ENCODE results near the gene PRR14. TPM values are rescaled to one million over a fixed set of nuclear protein-coding genes. Genes with fewer than 3 reads are reported as not detected.
A peak's percentile ranks its signal among the peaks of the same experiment; 100 is the strongest.
"Not testable (repeated sequence)": the region's sequence is repeated elsewhere in the genome, so short reads cannot be mapped to it uniquely, and the experiment has no call there.

PRR14 gene
- total RNA-seq, 1 donor from 2014 or later = 22.0 TPM

- intact Hi-C loops (cut with micrococcal nuclease) = no loop called here
- ATAC-seq = no peak
These were observed 24.5 kb upstream of the PRR14 start for GRCh38 chr16:30626236-30626635.

DNA sequence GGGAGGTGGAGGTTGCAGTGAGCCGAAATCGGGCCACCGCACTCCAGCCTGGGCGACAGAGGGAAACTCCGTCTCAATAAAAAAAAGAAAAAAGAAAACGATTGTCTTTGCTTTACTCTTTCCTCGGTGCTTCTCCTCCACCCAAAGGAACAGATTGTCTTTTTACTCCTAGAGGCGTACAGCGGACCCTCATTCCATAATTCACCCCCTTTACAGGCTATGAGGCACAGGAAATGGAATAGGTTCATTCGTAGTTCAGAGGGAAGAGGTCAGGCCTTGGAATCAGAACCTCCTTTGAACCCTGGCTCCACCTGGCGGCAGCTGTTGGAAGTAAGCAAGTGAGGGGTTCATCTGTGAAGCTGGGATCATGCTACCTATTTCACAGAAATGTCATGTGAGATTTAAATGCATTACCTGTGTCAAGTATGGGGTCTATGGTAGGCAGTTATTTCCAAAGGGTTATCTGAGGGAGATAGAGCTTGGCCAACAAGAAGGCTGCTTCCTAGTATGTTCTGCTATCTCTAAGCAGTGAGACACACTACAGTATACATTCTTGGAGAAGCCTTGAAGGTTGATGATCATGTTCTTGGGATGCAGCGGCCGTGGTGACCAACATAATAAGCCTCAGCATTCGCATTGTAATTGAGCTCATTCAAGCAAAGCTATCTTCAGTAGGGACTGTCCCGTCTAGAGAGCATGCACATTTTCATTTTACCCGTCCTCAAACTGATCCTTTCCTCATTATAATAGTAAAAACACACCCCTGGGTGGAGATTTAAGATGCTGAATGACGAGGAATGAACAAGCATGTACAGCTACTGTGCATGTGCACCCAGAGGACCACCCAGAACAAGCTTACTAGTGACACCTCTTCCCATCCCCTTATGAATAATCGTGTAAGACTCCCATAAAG is 21.9 kb upstream of the PRR14 start:
- peak; percentile 92 for DNase-seq
- peak; percentile 89 for ATAC-seq
- intact Hi-C loops (cut with micrococcal nuclease) = no loop called here

More at GRCh38 chr16:30626236-30626635, 24.5 kb upstream of the PRR14 start:
- DNase-seq = no peak

DNA sequence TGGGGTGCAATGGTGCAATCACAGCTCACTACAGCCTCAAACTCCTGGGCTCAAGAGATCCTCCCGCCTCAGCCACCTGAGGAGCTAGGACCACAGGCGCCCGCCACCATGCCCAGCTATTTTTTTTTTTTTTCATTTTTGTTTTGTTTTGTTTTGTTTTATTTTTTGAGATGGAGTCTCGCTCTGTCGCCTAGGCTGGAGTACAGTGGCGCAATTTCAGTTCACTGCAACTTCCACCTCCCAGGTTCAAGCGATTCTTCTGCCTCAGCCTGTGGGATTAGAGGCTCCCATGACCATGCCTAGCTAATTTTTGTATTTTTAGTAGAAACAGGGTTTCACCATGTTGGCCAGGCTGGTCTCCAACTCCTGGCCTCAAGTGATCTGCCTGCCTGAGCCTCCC is 18.3 kb upstream of the PRR14 start:
- DNase-seq; intact Hi-C loops (cut with micrococcal nuclease); ATAC-seq: not testable (repeated sequence)

GRCh38 chr16:30633526-30633925 is 17.2 kb upstream of the PRR14 start:
- intact Hi-C loops (cut with micrococcal nuclease) = no loop called here
- no peak for ATAC-seq

DNA sequence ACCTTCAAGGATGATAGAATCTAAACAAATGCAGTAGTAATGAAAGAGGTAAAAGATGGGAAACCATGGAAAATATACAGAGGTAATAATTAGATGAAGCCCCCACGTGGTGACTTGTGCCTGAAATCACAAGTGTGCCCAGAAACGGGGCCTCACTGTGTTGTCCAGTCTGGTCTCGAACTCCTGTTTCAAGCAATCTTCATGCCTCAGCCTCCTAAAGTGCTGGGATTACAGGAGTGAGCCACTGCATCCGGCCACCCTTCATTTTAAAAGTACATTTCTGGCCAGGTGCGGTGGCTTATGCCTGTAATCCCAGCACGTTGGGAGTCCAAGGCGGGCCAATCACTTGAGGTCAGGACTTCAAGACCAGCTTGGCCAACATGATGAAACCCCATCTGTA is 14.2 kb upstream of the PRR14 start:
- intact Hi-C loops (cut with micrococcal nuclease) = no loop called here
- ATAC-seq (no peak), DNase-seq (no peak)

More at GRCh38 chr16:30633526-30633925, 17.2 kb upstream of the PRR14 start:
- no peak for DNase-seq

GRCh38 chr16:30637139-30637538 is 13.6 kb upstream of the PRR14 start:
- ATAC-seq; DNase-seq; intact Hi-C loops (cut with micrococcal nuclease): not testable (repeated sequence)

DNA sequence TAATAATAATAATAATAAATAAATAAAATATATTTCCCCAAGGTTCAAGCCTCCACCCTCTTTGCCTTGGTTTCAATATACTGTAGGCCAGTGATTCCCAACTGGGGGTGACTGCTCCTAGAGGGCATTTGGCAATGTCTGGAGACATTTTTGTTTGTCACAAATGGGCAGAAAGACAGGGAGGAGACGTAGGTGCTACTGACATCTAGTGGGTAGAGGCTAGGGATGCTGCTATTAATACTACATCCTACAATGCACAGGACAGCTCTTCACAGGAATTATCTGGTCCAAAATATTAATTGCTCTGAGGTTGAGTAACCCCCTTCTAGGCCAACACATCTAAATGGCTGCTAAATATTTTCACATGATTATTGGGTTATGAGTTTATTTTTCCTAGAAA is 12.8 kb upstream of the PRR14 start:
- DNase-seq (no peak), ATAC-seq (no peak)
- intact Hi-C loops (cut with micrococcal nuclease) = no loop called here

DNA sequence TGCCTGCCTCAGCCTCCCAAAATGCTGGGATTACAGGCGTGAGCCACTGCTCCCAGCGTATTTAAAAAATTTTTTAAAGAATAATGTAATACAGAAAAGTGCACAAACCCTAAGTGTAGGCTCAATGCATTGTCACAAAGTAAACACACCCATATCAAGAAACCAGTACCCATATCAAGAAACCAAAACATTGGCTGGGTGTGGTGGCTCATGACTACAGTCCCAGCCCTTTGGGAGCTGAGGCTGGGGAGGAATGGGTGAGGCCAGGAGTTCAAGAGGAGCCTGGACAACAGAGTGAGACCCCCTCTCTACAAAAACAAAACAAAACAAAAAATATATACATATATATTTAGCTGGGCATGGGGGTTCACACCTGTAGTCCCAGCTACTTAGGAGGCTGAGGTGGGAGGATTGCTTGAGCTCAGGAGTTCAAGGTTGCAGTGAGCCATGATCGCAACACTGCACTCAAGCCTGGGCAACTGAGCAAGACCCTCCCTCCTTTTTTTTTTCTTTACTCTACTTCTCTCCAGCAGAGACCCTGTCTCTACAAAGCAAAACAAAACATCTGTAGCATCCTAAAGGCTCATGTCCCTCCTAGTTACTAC is 9.3 kb upstream of the PRR14 start:
- no peak for ATAC-seq
- DNase-seq = no peak
- intact Hi-C loops (cut with micrococcal nuclease) = no loop called here

DNA sequence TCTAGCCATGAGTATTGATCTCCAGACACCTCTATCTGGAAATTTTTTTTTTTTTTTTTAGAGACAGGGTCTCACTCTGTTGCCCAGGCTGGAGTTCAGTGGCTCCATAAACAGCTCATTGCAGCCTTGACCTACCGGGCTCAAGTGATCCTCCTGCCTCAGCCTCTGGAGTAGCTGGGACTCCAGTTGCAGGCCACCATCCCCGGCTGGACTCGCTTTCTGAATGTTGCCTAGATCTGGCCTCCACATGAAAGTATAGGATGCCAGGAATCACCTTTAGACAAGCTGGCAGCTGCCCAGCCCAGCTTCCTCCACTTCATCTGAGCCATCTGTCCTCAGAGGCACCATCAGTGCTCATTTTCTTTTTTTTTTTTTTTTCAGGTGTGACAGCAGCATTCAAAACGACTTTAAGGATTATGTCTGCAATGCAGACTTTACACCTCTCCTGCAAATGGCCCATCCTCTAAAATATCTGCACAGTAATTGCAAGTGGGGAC is 6.4 kb upstream of the PRR14 start:
- no peak for ATAC-seq
- intact Hi-C loops (cut with micrococcal nuclease) = no loop called here
- no peak for DNase-seq

DNA sequence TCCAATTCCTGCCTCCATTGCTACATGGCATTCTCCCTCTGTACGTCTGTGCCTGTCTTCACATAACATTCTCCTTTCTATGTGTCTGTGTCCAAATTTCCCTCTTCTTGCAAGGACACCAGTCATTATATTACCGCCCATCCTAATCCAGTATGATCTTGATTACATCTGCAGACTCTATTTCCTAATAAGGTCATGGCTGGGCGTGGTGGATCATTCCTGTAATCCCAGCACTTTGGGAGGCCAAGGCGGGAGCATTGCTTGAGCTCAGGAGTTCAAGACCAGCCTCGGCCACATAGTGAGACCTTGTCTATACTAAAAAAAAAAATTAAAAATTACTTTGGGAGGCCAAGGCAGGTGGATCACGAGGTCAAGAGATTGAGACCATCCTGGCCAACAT is 5.0 kb upstream of the PRR14 start:
- no peak for DNase-seq
- ATAC-seq = no peak
- intact Hi-C loops (cut with micrococcal nuclease) = no loop called here

DNA sequence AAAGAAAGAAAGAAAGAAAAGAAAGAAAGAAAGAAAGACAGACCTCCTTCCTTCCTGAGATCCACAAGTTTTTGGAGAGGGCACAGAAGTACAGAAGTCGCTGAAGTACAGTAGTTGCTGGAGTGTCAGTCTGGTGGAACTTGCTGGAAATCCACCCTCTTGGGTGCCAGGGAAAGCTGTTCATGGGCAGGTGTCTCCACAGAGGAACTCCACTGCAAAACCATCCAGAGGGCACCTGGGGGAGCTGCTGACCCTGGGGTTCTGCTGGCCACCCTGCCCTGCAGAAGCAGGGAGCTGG is 3.5 kb upstream of the PRR14 start:
- intact Hi-C loops (cut with micrococcal nuclease) = no loop called here
- ATAC-seq (no peak), DNase-seq (no peak)

DNA sequence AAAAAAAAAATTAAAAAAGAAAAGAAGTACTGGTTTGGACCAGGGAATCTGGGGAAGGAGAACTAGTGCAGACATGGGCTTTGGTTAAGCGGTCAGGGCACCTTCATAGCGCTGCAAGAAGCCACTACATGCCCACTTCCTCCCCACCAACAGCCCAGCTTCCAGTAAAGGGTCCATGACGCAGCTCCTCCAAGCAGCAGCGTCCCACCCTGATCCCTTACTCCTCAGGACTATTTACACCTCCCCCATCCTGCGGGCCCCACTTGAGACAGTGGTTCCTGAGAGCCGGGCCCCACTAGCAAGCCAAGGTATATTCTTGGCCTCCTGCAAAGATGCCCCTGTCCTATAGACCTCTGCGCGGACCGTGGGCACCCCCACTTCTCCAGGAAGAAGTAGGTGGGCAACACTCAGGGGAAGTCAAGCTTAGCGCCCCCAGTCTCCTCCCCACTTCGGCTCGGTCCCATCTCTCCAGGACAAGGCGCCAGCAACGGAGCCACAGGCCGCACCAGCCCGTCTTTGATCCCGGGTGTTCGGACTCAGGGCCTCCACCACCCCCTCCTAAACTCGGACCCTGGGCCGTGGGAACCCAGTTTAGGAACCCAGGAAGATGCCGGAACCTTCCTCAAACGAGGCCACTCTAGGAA is 913 bp upstream of the PRR14 start:
- ATAC-seq = no peak
- intact Hi-C loops (cut with micrococcal nuclease) = no loop called here

GRCh38 chr16:30651124-30652004 is 604 bp downstream of the PRR14 start:
- intact Hi-C loops (cut with micrococcal nuclease) = no loop called here
- ATAC-seq (peak; percentile 82), DNase-seq (peak; percentile 85)

More for the DNA sequence above, 913 bp upstream of the PRR14 start:
- peak; percentile 58 for DNase-seq

GRCh38 chr16:30652005-30652296 is 1.2 kb downstream of the PRR14 start:
- DNase-seq (no peak), ATAC-seq (no peak)
- intact Hi-C loops (cut with micrococcal nuclease) = no loop called here

- no peak for ATAC-seq
- DNase-seq = no peak
- intact Hi-C loops (cut with micrococcal nuclease) = no loop called here
These were observed 2.0 kb downstream of the PRR14 start for GRCh38 chr16:30652718-30653117.

DNA sequence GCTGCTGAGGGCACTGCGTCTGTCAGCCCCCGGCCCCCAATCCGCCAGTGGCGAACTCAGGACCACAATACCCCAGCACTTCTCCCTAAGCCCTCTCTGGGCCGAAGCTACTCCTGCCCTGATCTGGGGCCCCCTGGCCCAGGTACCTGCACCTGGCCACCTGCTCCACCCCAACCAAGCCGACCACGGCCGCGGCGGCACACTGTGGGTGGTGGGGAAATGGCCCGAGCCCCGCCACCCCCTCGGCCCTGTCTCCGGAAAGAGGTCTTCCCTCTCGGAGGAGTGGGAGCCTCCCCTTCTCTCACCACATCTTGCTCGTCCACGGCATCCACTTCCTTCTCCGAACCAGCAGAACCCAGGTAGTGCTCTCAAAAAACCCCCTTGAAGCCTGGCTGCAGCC is 4.1 kb downstream of the PRR14 start:
- no peak for DNase-seq
- no peak for ATAC-seq
- intact Hi-C loops (cut with micrococcal nuclease) = no loop called here

DNA sequence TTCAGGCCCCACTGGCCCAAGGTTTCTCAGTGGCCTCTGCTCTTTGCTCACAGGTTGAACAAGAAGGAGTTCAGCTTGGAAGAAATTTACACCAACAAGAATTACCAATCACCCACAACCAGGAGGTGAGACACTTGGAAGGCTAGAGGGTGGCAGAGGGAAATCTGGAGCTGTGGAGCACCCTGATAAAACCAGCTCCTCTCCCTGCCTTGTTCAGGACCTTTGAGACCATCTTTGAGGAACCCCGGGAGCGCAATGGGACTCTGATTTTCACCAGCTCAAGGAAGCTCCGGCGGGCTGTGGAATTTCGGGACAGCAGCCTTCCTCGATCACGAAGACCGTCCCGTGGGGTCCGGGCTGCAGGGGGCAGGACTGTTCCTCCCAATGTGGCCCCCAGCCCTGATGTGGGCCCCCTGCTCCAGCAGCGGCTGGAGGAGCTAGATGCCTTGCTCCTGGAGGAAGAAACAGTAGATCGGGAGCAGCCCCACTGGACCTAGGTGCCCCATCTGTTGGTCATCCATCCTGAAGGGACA is 5.1 kb downstream of the PRR14 start:
- ATAC-seq = no peak

DNA sequence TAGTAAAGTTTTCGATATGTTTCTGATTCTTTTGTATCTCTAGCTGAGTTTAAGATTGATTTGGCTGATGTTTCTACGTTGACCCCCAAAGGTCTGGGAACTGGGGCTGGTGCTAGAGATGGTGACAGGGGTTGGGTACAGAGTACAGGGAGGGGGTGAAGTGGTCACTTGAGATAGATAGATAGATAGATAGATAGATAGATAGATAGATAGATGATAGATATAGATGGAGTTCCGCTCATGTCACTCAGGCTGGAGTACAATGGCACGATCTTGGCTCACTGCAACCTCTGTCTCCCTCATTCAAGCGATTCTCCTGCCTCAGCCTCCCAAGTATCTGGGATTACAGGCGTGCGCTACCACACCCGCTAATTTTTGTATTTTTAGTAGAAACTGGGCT is 5.6 kb downstream of the PRR14 start:
- DNase-seq (no peak), ATAC-seq (no peak)
- intact Hi-C loops (cut with micrococcal nuclease) = no loop called here

More for the DNA sequence above, 5.1 kb downstream of the PRR14 start:
- intact Hi-C loops (cut with micrococcal nuclease) = no loop called here
- no peak for DNase-seq

Data from left ventricle myocardium superior (tissue), 1 donor.